NCI-H1436 (cell line): ENCODE results near the gene SPATA3.
"Not testable (repeated sequence)": the region's sequence is repeated elsewhere in the genome, so short reads cannot be mapped to it uniquely, and the experiment has no call there.

Experiments used
- DNase-seq: peaks from one replicate; lab custom pipeline; 2025; lab: John Stamatoyannopoulos, UW

SPATA3 gene

DNA sequence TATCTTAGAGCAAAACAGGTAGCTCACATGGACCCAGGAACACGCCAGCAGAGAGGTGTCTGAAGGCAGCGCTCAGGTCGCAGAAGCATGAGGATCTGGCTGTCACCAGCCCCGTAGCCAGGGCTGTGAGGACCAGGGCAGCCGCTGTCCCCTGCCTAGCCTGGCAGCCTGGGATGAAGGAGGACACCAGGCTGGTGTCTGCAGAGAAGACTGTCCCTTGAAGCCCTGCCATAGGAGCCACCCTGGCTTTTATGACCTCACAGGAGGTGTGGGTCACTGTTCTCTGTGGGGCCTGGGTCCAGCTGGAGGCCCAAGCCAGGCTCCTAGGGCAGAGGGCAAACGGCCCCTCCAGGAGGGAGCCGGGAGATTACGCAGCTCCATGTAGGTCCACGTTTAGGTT, at the start of gene SPATA3:
TSS of gene SPATA3 (plus strand) at position 301 of the 400 bp plus-strand sequence. CDS start 113 bp downstream, outside the sequence.
- no peak for DNase-seq

DNA sequence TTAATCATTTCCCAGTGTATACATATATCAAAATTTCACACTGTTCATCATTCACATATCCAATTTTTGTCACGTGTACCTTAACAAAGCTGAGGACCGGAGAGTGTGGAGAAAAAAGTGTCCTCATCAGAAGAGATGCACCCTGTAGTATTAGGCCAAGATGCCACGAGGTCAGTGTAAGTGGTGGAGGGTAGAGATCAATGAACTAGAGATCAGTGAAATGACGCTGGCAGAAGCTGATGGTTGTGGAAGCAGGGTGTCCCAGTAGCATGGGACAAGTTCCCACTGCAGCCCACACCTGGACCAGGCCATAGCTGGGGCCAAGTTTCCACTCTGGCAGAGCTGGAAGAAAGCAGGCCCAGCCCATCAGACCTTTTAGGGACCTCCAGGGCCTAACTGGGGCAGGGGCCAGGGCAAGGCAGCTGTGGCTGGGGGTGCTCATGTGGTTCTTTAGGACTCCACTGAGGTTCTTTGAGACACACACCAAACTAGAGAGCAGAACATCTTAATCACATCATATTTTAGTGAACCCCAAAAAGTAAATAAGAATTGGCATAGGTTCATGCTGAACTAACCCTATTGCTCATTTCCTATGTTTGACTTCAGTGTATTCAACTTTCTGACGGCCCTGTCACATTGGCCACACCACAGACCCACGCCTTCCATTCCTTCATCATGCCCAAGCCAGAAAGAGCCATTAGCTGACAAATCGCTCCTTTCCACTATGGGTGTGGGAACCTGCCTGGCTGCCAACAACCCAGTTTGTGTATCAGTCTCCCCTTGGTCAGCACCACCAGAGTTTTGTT, 49.3 kb upstream of the SPATA3 start:
- no peak for DNase-seq

DNA sequence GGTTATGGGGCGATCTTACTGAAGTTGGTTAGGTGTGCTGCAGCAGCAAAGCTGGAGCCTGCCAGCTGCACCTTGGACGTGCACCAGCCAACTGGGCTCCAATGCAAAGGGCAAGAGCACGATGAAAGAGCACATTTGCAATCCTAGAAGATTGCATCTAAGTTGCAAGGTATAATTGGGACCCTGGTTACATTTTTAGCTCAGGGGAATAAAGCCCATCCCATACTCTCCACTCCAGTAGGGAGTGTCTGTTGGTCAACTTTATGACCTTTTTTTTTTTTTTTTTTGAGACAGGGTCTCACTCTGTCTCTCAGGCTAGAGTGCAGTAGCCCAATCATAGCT, 48.7 kb upstream of the SPATA3 start:
- no peak for DNase-seq

DNA sequence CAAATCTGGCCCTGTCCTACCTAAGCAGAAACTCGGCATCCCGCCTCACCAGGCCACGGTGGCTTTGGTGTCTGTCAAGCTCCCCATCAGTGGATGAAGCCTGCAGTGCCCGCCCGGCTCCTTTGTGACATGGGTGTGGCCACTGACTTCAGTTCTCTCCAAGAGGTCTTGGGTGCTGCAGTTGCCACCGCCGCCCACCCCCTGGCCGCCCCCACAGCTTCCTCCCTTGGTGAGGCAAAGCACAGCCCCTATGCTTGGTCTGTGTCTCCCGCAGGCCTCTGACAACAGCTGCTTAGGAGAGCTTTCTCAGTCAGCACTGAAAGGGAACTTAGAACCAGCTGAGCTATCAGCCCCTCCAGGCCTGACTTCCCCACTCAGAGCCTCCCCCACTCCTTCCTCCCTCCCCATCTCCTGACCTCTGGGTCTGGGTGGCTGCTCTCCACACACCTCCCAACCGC, 48.0 kb upstream of the SPATA3 start:
- no peak for DNase-seq

DNA sequence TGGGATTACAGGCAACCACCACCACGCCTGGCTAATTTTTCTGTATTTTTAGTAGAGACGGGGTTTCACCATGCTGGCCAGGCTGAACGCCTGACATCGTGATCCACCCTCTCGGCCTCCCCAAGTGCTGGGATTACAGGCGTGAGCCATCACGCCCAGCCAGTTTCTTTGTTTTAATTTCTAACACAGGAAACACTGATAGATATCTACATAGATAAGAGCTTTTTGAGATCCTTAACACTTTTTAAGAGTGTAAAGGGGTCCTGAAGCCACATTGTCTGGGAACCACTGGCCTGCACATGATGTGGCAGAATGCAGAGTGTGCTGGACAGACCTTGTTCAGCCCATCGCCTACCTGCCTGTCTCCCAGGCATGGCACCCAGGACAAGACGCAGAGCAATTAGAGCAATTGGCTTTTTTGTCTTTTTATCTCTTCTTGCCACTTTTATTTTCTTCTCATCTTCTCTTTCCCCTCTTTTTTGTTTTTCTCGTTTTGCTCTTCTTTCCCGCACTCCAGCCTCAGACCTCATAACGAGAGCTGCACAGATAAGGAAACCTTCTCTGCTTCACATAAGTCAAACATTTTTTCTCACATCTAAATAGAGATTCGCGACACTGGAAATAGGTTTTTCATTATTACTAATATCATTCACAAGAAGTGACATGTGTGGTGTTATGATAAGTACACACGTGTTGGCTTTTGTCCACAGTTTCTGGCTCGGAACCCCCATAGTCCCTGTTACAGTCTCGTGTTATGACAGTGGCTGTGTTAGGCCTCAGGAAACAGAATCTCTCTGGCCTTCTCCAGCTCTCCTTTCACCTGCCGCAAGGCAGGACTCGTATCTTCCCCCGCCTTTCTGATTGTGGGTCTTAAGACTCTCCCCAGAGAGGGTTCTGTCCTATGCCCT, 45.7 kb upstream of the SPATA3 start:
- no peak for DNase-seq

DNA sequence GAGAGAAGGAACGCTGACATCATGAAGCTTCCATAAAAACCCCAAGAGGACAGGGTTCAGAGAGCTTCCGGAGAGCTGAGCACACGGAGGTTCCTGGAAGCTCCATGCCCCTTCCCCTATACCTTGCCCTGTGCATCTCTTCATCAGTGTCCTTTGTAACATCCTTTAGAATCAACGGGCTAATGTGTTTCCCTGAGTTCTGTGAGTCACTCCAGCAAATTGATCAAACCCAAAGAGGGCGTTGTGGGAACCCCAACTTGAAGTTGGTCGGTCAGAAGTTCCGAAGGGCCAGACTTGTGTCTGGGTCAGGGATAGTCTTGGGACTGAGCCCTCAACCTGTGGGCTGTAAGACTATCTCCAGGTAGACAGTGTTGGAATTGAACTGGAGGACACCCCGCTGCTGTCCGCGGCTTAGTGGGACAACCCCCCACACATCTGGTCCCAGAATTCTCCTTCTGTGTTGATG, 45.0 kb upstream of the SPATA3 start:
- no peak for DNase-seq

DNA sequence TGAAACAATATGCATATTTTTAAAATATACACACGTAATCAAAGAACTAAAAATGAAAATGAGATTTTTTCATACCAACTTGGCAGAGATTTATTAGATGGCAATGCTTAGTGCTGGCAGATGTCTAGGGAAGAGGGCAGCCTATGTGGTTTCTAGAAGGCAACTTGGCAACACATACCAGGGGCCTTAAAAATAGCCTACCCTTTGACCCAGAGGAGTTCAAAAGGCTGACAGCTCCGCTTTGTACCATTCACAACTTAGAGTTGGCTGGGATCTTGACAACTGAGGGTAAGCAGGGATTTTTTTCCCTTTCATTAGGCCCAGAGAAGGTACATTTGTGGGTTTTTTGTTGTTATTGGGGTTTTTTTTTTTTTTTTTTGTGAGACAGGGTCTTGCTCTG, 44.5 kb upstream of the SPATA3 start:
- no peak for DNase-seq

DNA sequence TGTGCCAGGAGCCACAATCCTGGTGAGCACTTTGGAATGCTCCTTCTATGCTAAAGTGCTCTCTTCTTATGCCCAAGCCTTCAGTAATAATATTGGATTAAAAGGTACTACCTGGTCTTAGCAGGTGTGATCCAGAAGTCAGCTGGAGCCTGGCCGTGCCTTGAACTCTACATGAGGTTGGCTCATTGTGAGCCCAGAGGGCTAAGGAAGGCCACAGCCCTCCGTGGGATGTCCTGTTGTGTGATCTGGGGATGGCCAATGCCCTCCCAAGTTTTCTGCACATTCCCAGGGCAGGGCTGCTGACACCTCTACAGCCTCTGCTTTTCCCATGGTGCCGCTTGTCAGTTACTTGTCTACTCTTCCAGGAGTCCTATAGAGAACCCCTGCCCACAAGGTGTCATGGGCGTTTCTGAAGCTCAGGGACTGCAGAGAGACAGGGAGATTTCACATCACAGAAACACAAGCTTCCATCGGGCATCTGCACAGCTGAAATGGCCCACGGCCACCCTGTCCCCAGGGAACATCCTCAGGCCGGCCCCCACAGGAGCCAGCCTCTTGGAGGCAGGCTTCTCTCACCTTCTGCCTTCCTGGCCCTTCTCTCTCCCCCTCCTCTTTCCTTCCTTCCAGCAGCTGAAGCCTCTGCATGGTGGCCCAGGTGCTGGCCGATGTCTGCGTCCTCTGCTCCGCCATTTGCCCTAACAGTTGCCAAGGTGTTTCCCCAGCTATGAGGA, 43.5 kb upstream of the SPATA3 start:
- no peak for DNase-seq

DNA sequence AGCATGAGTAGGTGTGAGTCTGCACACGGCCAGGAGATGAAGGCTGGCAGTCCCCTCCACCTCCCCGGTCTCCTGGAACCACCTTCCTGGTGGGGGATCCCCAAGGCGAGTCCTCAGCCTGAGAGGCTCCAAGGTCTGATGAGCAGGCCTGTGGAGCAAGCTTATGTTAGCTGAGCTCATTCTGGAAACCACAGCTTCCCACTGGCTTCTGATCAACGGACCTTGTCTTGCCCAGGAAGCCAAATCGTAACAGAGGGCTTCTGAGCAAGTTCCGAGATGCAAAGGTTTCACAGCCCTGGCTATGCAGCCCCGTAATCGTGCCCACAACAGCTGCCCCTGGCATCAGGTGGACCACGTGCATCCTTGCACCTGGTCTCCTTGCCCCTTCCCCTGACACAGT, 42.1 kb upstream of the SPATA3 start:
- DNase-seq, result no peak

DNA sequence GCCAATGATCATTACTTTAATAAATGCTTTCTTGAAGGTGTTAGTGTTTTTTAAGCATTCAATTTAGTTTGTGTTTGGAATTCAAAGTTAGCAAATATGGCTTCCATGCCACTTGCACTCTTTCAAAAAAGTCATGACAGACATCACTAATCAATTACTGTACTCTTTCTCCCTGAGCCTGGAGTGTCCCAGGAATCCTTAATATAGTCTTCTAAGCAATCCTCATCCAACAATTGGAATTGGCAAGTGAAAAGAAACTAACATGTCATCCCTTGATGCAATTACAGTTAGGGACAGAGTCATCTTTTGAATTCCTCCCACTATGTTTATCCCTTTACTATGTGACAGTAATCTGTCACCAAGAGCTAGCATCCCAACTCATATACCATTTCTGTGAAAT, 41.2 kb upstream of the SPATA3 start:
- DNase-seq, result no peak

DNA sequence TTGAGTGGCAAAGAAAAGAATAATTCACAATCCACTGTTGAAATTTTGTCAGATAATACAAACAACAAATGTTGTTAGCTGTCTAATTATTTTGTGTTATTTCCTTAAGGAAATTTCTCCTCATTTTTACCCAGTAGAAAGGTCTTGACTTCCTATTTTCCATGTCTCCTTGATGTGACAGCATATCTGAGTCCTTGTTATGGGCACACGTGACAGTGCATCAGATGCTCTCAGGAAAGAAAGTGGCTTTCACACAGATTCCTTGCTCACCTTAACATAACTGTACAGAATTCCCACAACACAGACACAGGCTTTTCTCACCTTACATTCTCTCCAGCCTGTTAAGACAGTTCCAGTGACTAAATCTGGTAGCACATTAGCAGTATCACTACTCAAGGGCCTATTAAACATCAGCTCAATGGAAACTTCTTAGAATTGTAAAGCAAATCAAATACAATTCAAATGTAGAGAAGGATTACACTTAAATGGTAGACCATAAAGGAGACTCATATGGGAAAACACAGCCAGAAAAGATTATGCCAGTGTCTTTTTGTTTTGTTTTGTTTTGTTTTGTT, 40.7 kb upstream of the SPATA3 start:
- DNase-seq, result no peak

DNA sequence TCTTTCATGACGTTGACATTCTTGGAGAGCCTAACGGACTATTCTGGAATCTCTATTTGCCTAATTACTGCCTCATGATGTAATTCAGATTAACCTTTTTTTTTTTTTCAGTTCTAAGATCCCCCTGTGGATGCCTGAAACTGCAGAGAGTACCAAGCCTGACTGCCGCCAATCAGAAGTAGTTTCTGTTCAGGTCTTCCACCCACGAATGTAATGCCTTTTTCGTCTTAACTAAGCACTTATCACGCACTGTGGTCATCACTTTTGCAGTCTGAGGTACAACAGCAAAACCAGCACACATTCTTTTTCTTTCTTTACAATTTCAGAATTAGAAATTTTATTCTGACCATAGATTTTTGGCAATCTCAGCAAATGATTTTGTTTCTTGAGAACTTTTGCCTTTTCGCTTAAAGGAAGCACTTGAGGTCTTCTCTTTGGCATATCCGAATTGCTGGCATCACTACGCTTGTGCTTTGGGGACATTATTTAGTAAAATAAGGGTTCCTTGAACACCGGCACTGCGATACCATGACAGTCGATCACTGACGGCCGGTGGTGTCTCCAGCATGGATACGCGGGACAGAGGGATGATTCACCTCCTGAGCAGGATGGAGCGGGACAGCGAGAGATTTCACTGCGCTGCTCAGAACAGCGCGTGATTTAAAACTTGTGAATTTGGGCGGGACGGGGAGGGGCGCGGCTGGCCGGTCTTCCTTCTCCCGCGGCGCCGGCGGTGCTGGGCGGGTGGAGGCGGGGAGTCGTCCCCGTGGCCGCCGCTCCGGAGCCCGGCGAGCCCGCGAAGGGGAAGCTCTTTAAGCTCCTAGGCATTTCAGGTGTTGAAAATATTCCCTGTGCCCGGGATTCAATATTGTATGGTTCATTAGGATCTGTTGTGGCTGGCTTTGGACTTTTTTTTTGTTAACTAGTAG, 38.8 kb upstream of the SPATA3 start:
- DNase-seq, result no peak

DNA sequence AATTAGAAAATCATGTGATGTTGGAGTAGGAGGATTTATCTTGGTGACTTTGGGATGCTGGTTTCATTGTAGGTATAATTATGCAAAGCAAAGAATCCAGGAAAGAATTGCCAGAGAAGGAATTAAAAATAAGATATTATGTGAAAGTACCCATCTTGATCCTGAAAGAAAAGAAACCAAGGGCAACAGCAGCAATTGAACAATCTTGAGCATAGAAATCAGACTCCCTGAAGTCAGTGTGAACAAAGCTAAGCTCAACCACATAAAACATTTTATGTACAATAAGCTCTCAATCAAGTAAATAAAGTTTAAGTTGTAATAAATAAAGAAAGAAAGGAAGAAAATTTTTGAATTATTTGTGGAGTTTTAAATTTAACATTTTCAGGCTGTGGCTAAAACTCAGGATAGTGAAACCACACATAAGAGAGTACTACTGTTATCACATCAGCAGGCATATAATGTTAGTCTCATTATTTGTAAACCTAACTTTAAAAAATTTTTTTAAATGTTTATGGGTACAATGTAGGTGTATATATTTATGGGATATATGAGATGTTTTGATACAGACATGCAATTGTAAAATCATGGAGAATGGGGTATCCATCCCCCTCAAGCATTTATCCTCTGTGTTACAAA, 38.0 kb upstream of the SPATA3 start:
- no peak for DNase-seq

DNA sequence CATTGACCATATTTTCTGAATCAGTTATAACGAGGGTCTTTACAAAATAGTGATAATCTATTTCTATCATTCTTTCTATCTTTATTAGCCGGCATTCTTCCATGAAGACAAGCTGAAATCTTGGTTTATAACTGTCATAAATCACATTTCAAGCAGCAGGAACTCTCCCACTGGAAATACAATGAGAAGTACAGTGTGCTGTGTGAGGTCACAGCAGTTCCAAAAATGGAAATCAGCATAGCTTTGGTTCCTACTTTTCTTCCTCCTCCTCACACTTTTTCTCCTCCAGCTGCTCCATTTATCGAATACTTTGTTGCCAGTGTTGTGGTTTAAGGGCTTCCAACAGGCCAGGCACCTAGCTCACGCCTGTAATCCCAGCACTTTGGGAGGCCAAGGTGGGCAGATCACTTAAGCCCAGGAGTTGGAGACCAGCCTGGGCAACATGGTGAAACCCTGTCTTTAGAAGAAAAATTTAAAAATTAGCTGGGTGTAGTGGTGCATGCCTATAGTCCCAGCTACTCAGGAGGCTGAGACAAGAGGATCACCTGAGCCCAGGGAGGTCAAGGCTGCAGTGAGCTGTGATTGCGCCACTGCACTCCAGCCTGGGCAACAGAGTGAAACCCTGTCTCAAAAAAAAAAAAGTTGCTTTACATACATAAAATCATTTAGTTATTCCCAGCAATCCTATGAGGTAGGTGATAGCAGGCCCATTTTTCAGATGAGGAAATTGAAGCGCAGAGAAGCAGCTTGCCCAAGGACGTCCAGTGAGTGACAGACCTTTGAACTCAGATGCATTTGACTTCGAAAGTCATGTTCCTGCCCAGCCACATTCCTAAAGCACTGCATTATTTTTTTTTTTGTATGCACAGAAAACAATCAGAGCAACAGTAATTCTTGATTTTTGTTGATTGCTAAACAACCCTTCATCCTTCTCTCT, 36.8 kb upstream of the SPATA3 start:
- no peak for DNase-seq

DNA sequence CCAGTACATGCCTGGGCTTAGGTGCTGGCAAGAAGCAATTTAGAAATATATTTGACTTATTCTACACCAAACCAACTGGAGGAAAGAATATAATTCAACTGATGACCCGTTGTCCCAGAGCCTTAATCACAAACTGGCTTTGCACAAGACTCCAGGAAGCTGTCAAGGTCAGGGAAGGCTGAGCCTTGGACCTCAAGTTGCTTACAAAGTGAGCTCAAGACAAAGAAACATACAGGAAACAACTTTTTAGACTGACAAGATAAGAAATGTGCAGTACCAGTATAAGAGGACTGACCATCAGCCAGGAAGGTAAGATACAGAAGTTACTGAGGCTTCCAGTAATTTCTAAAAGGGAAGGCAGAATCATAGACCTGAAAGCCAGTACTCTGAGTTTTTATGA, 35.9 kb upstream of the SPATA3 start:
- DNase-seq, result no peak

DNA sequence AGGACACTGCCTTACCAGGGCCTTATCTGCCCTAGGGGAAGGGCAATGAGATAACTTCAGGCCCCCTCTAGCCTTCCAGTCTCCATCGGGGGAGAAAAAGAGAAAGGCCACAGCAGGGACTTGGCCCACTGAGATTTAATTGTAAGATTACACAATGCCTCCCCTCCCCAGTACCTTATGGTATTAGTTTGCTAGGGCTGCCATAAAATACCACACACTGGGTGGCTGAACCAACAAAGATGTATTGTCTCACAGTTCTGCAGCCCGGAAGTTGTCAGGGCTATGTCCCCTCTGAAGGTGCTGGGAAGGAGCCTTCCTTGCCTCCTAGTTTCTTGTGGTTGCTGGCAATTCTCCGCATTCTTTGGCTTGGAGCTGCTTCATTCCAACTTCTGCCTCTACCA, 34.8 kb upstream of the SPATA3 start:
- DNase-seq, result no peak

DNA sequence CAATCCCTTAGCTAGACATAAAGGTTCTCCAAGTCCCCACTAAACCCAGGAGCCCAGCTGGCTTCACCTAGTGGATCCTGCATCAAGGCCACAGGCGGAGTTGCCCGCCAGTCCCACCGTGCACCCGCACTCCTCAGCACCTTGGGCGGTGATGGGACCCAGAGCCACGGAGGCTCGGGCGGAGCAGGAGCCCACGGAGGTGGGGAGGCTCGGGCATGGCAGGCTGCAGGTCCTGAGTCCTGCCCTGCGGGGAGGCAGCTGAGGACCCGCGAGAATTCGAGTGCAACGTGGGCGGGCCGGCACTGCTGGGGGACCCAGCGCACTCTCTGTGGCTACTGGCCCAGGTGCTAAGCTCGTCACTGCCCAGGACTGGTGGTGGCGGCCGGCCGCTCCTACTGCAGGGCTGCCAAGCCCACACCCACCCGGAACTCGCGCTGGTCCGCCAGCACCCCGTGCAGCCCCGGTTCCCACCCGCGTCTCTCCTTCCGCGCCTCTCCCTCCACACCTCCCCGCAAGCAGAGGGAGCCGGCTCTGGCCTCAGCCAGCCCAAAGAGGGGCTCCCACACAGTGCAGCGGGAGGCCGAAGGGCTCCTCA, 31.7 kb upstream of the SPATA3 start:
- no peak for DNase-seq

DNA sequence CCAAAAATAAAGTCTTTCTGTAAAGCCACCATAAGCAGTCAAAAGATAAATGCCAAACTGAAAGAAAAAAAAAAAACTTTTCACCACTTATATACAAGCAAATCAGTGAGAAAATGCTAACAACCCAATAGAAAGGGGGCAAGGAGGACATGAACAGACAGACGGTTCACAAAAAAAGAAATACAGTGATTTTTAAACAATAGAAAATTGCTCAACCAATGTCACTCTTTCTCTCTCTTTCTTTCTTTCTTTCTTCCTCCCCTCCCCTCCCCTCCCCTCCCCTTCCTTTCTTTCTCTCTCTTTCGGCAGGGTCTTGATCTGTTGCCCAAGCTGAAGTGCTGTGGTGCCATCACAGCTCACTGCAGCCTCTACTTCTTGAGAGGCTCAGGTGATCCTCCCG, 28.8 kb upstream of the SPATA3 start:
- DNase-seq, result no peak

DNA sequence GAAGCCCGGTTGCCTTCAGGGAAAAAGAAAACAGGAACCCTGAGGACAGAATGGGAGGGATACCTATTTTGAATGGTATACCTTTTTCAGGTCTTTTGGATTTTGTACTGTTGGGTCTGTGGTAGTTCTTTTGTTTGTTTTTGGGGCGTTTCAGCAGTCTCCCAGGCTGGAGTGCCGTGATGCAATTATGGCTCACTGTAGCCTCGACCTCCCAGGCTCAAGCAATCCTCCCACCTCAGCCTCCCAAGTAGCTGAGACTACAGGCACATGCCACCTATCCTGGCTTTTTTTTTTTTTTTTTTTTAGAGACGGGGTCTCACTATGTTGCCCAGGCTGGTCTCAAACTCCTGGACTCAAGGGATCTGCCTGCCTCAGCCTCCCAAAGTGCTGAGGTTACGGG, 27.6 kb upstream of the SPATA3 start:
- DNase-seq, result not testable (repeated sequence)
